ENCODE measurements around the gene CC2D2A.

GRCh38 chr4:15451866-15452765, 17.6 kb upstream of the CC2D2A start:
- TF ChIP-seq CTCF (IDR thresholded peaks at IDR 0.05; ENCODE audit: low read depth, low read length, poor library complexity, severe bottlenecking): no peak
- no peak for TF ChIP-seq EZH2phosphoT487 (IDR thresholded peaks at IDR 0.05; ENCODE audit: borderline replicate concordance, low read length)

Data from DOHH2 (cell line).